ENCODE measurements around the gene PRSS33. TPM values are rescaled to one million over a fixed set of nuclear protein-coding genes. Genes with fewer than 3 reads are reported as not detected.

PRSS33 gene
- polyA plus RNA-seq, 2 of the 4 experiments (the other 2 are of a cell fraction), result 0.04 TPM; not detected in 1

- no peak for TF ChIP-seq CHD2 (IDR thresholded peaks at IDR 0.05; ENCODE audit: low read length, partially characterized antibody)
- TF ChIP-seq NFE2L2 (conservative IDR thresholded peaks at IDR 0.05; ENCODE audit: low read length), result no peak
Measured at GRCh38 chr16:2822496-2822895, 35.1 kb upstream of the PRSS33 start (continued).

GRCh38 chr16:2822158-2822495 is 34.8 kb upstream of the PRSS33 start:
- WGBS (ENCODE audit: missing lambda C conversion rate), result 39% methylated on average over 8 of the region's 8 CpGs
- Histone ChIP-seq H3K4me1 (no peaks in the 10 kb centered on the region), H3K27ac (no peak overlapping the region), H3K4me2 (no peak overlapping the region), H3K4me3 (no peak overlapping the region), H3K9me3 (no peaks in the 10 kb centered on the region)
- TF ChIP-seq POLR2AphosphoS2 (conservative IDR thresholded peaks at IDR 0.05; ENCODE audit: low read length), result no peak
- TF ChIP-seq HDAC2 (IDR thresholded peaks at IDR 0.05), result no peak
- no peak for TF ChIP-seq ATOH8 (CRISPR knock-in tag; IDR thresholded peaks at IDR 0.05; ENCODE audit: low read depth)
- no peak for TF ChIP-seq HES2 (IDR thresholded peaks at IDR 0.05)
- no peak for TF ChIP-seq BHLHE40 (IDR thresholded peaks at IDR 0.05; ENCODE audit: low read depth, low read length)
- TF ChIP-seq RNF2 (IDR thresholded peaks at IDR 0.05; ENCODE audit: borderline replicate concordance, low read depth), result no peak
- no peak for TF ChIP-seq BCL3 (IDR thresholded peaks at IDR 0.05)
- TF ChIP-seq USF2 (IDR thresholded peaks at IDR 0.05), result no peak
- TF ChIP-seq HOXB5 (CRISPR knock-in tag; IDR thresholded peaks at IDR 0.05), result no peak
- no peak for TF ChIP-seq ZNF302 (CRISPR knock-in tag; IDR thresholded peaks at IDR 0.05)
- no peak for TF ChIP-seq ZSCAN20 (CRISPR knock-in tag; IDR thresholded peaks at IDR 0.05)
- no peak for TF ChIP-seq RFX5 (IDR thresholded peaks at IDR 0.05)
- TF ChIP-seq NFE2L2 (conservative IDR thresholded peaks at IDR 0.05; ENCODE audit: low read length), result no peak
- DNase-seq (ENCODE audit: low read depth in 1 of 2, low spot score in 1 of 2), result no peak
- ChIA-PET POLR2A (interaction anchor here (1.2 kb wide), 1 partner anchor 48 kb away, joined by 3 read pairs; no protein-coding TSS in a partner anchor), CTCF (interaction anchor here (1.3 to 3.7 kb wide), 8 partner anchors 10 to 58 kb away, joined by 3 to 23 read pairs (median 10); no protein-coding TSS in a partner anchor)
- FAIRE-seq, result no peak
- no peak for ATAC-seq

GRCh38 chr16:2821487-2822157 is 34.3 kb upstream of the PRSS33 start:
- H3K4me3 ChIP-seq, result no peak overlapping the region
- TF ChIP-seq CBX8 (IDR thresholded peaks at IDR 0.05) (no peak), HEYL (CRISPR knock-in tag; IDR thresholded peaks at IDR 0.05) (no peak), RARB (CRISPR knock-in tag; IDR thresholded peaks at IDR 0.05) (no peak), FOXS1 (CRISPR knock-in tag; IDR thresholded peaks at IDR 0.05) (no peak), ELK1 (IDR thresholded peaks at IDR 0.05; ENCODE audit: low read depth, low read length) (no peak), HES2 (IDR thresholded peaks at IDR 0.05) (no peak), HMGXB4 (CRISPR knock-in tag; IDR thresholded peaks at IDR 0.05; ENCODE audit: borderline replicate concordance) (no peak), MAZ (IDR thresholded peaks at IDR 0.05; ENCODE audit: borderline replicate concordance, low read depth, low read length) (no peak), KDM1A (IDR thresholded peaks at IDR 0.05; ENCODE audit: low read depth) (no peak)
- no peak for DNase-seq (ENCODE audit: low read depth in 1 of 2, low spot score in 1 of 2)
- WGBS (ENCODE audit: missing lambda C conversion rate), result 67% methylated on average over 9 of the region's 9 CpGs
- H3K27ac ChIP-seq, result no peak overlapping the region
- H3K4me1 ChIP-seq, result no peaks in the 10 kb centered on the region
- no peak overlapping the region for H3K4me2 ChIP-seq
- FAIRE-seq, result no peak
- CTCF ChIA-PET, result interaction anchor here (0.8 to 3.7 kb wide), 6 partner anchors 10 to 73 kb away, joined by 4 to 23 read pairs (median 12); no protein-coding TSS in a partner anchor
- POLR2A ChIA-PET, result interaction anchor here (1.2 kb wide), 1 partner anchor 47 kb away, joined by 3 read pairs; no protein-coding TSS in a partner anchor
- H3K9me3 ChIP-seq, result no peaks in the 10 kb centered on the region
- no peak for ATAC-seq
